HepG2 (cell line): ENCODE results near the gene SYCP2. TPM values are rescaled to one million over a fixed set of nuclear protein-coding genes. Genes with fewer than 3 reads are reported as not detected.
A peak's percentile ranks its signal among the peaks of the same experiment; 100 is the strongest.

Source experiments
- ATAC-seq: fragments of 200-7000 bp; cut with Tn5 transposase; 3 replicates; pipeline ENCODE4 v1.9.1; 2020; ENCODE audit warnings: mild to moderate bottlenecking, moderate library complexity
- BruUV-seq: library from RNA; stranded (reverse); fragments of 400-500 nt; replicated peaks from 2 replicates; lab custom pipeline; 2021; lab: Mats Ljungman, UMichigan
- CTCF ChIA-PET: fragments of 300-600 bp; formaldehyde crosslinking; extraction: SDS; loops from one replicate; lab custom pipeline; 2021; ENCODE audit warnings: low total read pairs, inconsistent platforms, low intra/inter-chr PET ratio; lab: Yijun Ruan, JAX
- POLR2A ChIA-PET: fragments of 350-600 bp; sonication (Branson Sonifier 250); formaldehyde crosslinking; loops from one replicate; lab custom pipeline; 2020; ENCODE audit warnings: antibody characterized with exemption, inconsistent platforms; lab: Yijun Ruan, JAX
- DNase-seq: peaks from one replicate; pipeline ENCODE4 v3.0.0-alpha.2; 2015; ENCODE audit warnings: low spot score
- FAIRE-seq: peaks from 3 replicates; lab custom pipeline; 2011; peaks lifted over from hg19 to GRCh38; lab: Jason Lieb, UNC
- H2AFZ ChIP-seq: one replicate; pipeline ENCODE4 v1.6.1; 2011; ENCODE audit warnings: low read length, inconsistent platforms
- H3K27ac ChIP-seq: fragments of 300-600 bp; 3 replicates; pipeline ENCODE4 v1.8.0; 2011; ENCODE audit warnings: mixed run types, mild to moderate bottlenecking, mixed read lengths, low read length, inconsistent platforms; ENCODE audit not compliant: insufficient read depth; ENCODE audit errors: extremely low read length
- H3K27me3 ChIP-seq, 2 experiments: fragments of 200-600 bp in 1 of 2; 2 replicates in 1 of 2; 3 replicates in 1 of 2; pipeline versions ENCODE4 v1.6.0 to v1.8.0; 2011; ENCODE audit warnings: low read length in 2 of 2, mild to moderate bottlenecking in 2 of 2, moderate library complexity in 2 of 2, inconsistent platforms in 1 of 2; ENCODE audit not compliant: insufficient read depth in 2 of 2, control insufficient read depth in 1 of 2
- H3K36me3 ChIP-seq, 2 experiments: fragments of 200-600 bp in 1 of 2; replicated peaks in 1 of 2; 2 replicates in 1 of 2; 3 replicates in 1 of 2; pipeline versions ENCODE4 v1.5.1 to v1.8.0; 2011; ENCODE audit warnings: low read length in 2 of 2, inconsistent platforms in 1 of 2; ENCODE audit not compliant: insufficient read depth in 2 of 2, control insufficient read depth in 1 of 2
- H3K4me1 ChIP-seq: 2 replicates; pipeline ENCODE4 v1.5.1; 2012; ENCODE audit warnings: low read length, inconsistent platforms; ENCODE audit not compliant: insufficient read depth
- H3K4me2 ChIP-seq: 2 replicates; pipeline ENCODE4 v1.6.0; 2011; ENCODE audit warnings: low read depth, low read length, inconsistent platforms
- H3K4me3 ChIP-seq, 3 experiments: fragments of 200-600 bp in 1 of 3; sonication (generic), shearing (Covaris generic) in 1 of 3; replicated peaks in 1 of 3; 2 replicates each; pipeline ENCODE4 v1.5.1; 2011 to 2016; ENCODE audit warnings: low read length in 3 of 3, inconsistent platforms in 2 of 3, low read depth in 2 of 3, mild to moderate bottlenecking in 2 of 3, control low read depth in 1 of 3, mixed read lengths in 1 of 3; ENCODE audit not compliant: insufficient read depth in 1 of 3
- H3K79me2 ChIP-seq: one replicate; pipeline ENCODE4 v1.6.1; 2011; ENCODE audit warnings: low read length, inconsistent platforms; ENCODE audit not compliant: insufficient read depth
- H3K9ac ChIP-seq: 2 replicates; pipeline ENCODE4 v1.6.0; 2011; ENCODE audit warnings: mild to moderate bottlenecking, low read depth, low read length, inconsistent platforms; ENCODE audit not compliant: insufficient read depth
- H3K9me3 ChIP-seq: 2 replicates; pipeline ENCODE4 v1.5.1; 2012; ENCODE audit warnings: mild to moderate bottlenecking, low read length
- H4K20me1 ChIP-seq: 2 replicates; pipeline ENCODE4 v1.6.0; 2011; ENCODE audit warnings: inconsistent platforms, mild to moderate bottlenecking, low read length, moderate library complexity; ENCODE audit not compliant: insufficient read depth
- MAFK ChIP-seq, 2 experiments: IDR thresholded peaks in 1 of 2; conservative IDR thresholded peaks in 1 of 2; 2 replicates each; pipeline ENCODE4 v1.6.1; 2011; ENCODE audit warnings: improper control_type of control experiment in 2 of 2, low read length in 2 of 2
- NCOA1 ChIP-seq: sonication (generic); formaldehyde crosslinking; IDR thresholded peaks from 2 replicates; pipeline ENCODE4 v1.9.0; 2021; ENCODE audit warnings: missing genetic modification reagents
- NR2F6 ChIP-seq, 2 experiments: IDR thresholded peaks; 2 replicates each; pipeline ENCODE4 v1.6.1; 2016; ENCODE audit warnings: antibody characterized with exemption in 1 of 2, mild to moderate bottlenecking in 1 of 2
- ZNF337 ChIP-seq: sonication (generic); formaldehyde crosslinking; IDR thresholded peaks from 2 replicates; pipeline ENCODE4 v1.5.1; 2020; ENCODE audit warnings: missing genetic modification reagents, low read depth, mild to moderate bottlenecking, borderline replicate concordance
- WGBS: methylation state at CpG from one replicate; pipeline ENCODE4 v1.1.6; 2017; ENCODE audit warnings: low lambda C conversion rate; 5-methylcytosine and 5-hydroxymethylcytosine counted together
- in situ Hi-C: cut with HindIII; loops from 2 replicates; pipeline ENCODE4 v1.10.0; 2017; ENCODE audit warnings: low pct_unique_long_range_greater_than_20kb; ENCODE audit not compliant: extremely low pct_ligation_motif_present
- intact Hi-C: fragments of 100-400 bp; cut with micrococcal nuclease; formaldehyde crosslinking; loops from one replicate; pipeline ENCODE4 v1.10.0; 2022; ENCODE audit not compliant: unreplicated experiment
- polyA plus RNA-seq, 8 experiments: library from polyadenylated mRNA; depleted of rRNA in 3 of 8; stranded (reverse) in 7 of 8; unstranded in 1 of 8; fragments of >200 nt; fragmentation: Illumina TruSeq in 4 of 8; extraction: Trizol in 4 of 8; gene quantifications; 2 replicates each; pipeline versions ENCODE4 v1.2.1 to v1.2.3, GENCODE V29; 2011 to 2016; ENCODE audit warnings: low read depth in 4 of 8, missing spikeins in 1 of 8, mixed read lengths in 1 of 8; ENCODE audit not compliant: insufficient read depth in 1 of 8
- total RNA-seq, 5 experiments: library from RNA; depleted of rRNA; stranded (reverse); fragments of >200 nt; fragmentation: Illumina TruSeq; extraction: Trizol; gene quantifications; 2 replicates each; pipeline ENCODE4 v1.2.3, GENCODE V29; 2016; ENCODE audit warnings: low read depth in 1 of 5
- TF ChIP-seq, protein P1 (sequence below): sonication (generic); formaldehyde crosslinking; IDR thresholded peaks from 2 replicates; pipeline ENCODE4 v1.4.0; 2020; ENCODE audit warnings: missing genetic modification reagents

Gene SYCP2
- total and polyA plus RNA-seq, 2 of the 13 experiments (the other 11 are each of a cell fraction or from before 2014, with no cell fraction given): 0.07 to 0.24 TPM

DNA sequence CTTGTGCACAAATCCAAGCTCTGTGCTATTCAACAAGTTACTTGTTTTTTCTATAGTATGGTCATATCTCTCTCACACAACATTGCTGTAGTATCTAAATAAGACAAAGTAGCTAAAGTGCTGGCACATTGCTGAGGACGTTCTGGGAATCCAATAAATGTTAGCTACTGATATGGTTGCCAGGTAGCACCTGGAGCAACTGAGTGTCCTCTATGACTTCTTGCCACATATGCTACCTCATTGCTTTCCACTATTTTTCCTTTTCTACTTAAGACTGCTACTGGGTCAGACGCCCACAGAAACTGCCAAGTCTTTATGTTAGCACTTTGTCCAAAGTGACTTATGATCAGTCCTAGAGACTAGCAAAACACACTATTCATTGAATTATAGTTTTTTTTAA, 85.3 kb downstream of the SYCP2 start:
- in situ Hi-C loops: loop anchor here (5.0 kb wide), 1 partner anchor 61 kb away; no protein-coding TSS in a partner anchor
- no peak for DNase-seq

DNA sequence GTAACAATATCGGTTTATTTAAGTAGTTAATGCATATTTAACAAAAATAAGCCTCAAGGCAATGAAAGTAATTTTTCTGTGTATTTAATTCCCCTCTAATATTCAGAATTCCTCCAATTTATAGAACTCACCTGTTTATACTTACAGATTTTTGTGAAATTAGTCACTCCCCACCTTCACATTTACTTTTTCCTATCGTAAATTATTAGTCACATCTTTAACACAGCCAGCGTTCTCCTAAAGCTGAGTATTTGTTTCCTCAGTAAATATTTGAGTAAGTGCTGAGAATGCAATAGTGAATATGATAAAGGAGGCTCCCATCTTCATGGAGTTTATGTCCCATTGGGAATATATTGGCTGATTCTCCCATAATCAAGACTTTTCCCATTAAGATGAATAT, 88.0 kb downstream of the SYCP2 start:
- Histone ChIP-seq H3K36me3 (no peaks in the 10 kb centered on the region), H3K27ac (no peak overlapping the region), H2AFZ (no peak overlapping the region), H3K9me3 (no peaks in the 10 kb centered on the region), H3K4me3 (no peak overlapping the region), H4K20me1 (no peaks in the 10 kb centered on the region), H3K79me2 (no peaks in the 10 kb centered on the region), H3K4me1 (no peaks in the 10 kb centered on the region), H3K9ac (no peak overlapping the region), H3K4me2 (no peak overlapping the region), H3K27me3 (no peaks in the 10 kb centered on the region)
- BruUV-seq: no TSS peak
- POLR2A ChIA-PET: no interaction called here
- no peak for TF ChIP-seq NR2F6 (IDR thresholded peaks at IDR 0.05)
- no peak for TF ChIP-seq NR2F6 (CRISPR knock-in tag; IDR thresholded peaks at IDR 0.05)
- TF ChIP-seq, protein P1, sequence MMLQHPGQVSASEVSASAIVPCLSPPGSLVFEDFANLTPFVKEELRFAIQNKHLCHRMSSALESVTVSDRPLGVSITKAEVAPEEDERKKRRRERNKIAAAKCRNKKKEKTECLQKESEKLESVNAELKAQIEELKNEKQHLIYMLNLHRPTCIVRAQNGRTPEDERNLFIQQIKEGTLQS (CRISPR knock-in tag): no peak
- peak in 1 of 2 experiments; percentile 32; a peak in 1 of 4 replicates for TF ChIP-seq MAFK (conservative IDR thresholded peaks at IDR 0.05 in 1 of 2, IDR thresholded peaks at IDR 0.05 in 1 of 2; ENCODE audit: low read length in 2 of 2)
- WGBS: 2% methylated on average over 3 of the region's 3 CpGs
- in situ Hi-C loops: loop anchor here (5.0 kb wide), 1 partner anchor 58 kb away; no protein-coding TSS in a partner anchor
- intact Hi-C loops: no loop called here
- no peak for DNase-seq
- CTCF ChIA-PET: no interaction called here
- ATAC-seq: no peak
- no peak for FAIRE-seq

More for the DNA sequence above, 85.3 kb downstream of the SYCP2 start:
- Histone ChIP-seq H3K4me2 (no peak overlapping the region), H3K9ac (no peak overlapping the region), H3K36me3 (no peaks in the 10 kb centered on the region), H3K4me1 (no peaks in the 10 kb centered on the region), H3K27me3 (no peaks in the 10 kb centered on the region), H3K27ac (no peak overlapping the region), H3K9me3 (no peaks in the 10 kb centered on the region), H4K20me1 (no peaks in the 10 kb centered on the region), H3K4me3 (no peak overlapping the region), H2AFZ (no peak overlapping the region), H3K79me2 (no peaks in the 10 kb centered on the region)
- intact Hi-C loops: no loop called here
- FAIRE-seq: no peak
- 4% methylated on average over 2 of the region's 2 CpGs for WGBS
- POLR2A ChIA-PET: no interaction called here
- BruUV-seq: no TSS peak
- CTCF ChIA-PET: no interaction called here
- no peak for ATAC-seq
- TF ChIP-seq NCOA1 (CRISPR knock-in tag): no peak
- no peak for TF ChIP-seq ZNF337
